Measurements from ENCODE around the gene PPP2R2D.

GRCh38 chr10:131982796-131983195 lies 82.0 kb downstream of the PPP2R2D start:
- no peak for TF ChIP-seq CTCF (IDR thresholded peaks at IDR 0.05)
- no peak for TF ChIP-seq POLR2A (IDR thresholded peaks at IDR 0.05)

Measured in body of pancreas (tissue), 4 donors.